ENCODE measurements around the gene SULT4A1.

DNA sequence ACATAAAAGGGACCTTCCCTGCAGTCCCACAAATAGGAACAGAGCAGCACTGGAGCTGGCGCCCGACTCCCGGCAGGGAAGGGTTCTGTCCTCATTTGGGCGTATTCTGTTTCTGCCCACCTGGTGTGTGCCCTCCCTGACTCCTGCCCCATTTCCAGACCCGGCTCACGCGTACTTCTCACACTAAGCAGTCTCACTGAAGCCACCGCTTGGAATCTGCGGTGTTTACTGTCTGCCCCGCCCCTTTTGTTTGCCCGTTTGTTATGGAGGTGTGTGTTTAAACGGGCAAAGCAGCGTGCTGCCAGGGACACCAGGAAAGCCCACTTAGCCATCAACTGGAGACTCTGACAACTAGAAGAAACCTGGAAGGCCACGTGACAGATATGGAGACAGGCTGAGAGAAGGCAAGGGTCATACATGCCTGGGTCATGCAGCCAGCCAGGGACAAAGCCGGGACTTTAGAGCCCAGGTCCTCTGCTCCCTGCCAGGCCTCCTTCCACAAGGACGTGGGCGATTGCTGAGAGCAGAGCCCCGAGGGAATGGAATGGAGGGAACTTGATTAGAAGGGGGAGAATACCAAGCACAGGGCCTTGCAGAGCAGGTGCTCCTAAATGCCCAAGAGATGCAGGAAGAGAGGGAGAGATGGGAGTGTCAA lies 41.5 kb downstream of the SULT4A1 start:
- TF ChIP-seq POLR2AphosphoS5 (IDR thresholded peaks at IDR 0.05) (no peak), POLR2A (IDR thresholded peaks at IDR 0.05) (no peak), EP300 (IDR thresholded peaks at IDR 0.05) (no peak)
- TF ChIP-seq, protein P1, sequence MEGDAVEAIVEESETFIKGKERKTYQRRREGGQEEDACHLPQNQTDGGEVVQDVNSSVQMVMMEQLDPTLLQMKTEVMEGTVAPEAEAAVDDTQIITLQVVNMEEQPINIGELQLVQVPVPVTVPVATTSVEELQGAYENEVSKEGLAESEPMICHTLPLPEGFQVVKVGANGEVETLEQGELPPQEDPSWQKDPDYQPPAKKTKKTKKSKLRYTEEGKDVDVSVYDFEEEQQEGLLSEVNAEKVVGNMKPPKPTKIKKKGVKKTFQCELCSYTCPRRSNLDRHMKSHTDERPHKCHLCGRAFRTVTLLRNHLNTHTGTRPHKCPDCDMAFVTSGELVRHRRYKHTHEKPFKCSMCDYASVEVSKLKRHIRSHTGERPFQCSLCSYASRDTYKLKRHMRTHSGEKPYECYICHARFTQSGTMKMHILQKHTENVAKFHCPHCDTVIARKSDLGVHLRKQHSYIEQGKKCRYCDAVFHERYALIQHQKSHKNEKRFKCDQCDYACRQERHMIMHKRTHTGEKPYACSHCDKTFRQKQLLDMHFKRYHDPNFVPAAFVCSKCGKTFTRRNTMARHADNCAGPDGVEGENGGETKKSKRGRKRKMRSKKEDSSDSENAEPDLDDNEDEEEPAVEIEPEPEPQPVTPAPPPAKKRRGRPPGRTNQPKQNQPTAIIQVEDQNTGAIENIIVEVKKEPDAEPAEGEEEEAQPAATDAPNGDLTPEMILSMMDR (IDR thresholded peaks at IDR 0.05), result no peak
